Urinary bladder (tissue), 4 donors: Measurements from ENCODE around the gene STON2. TPM values are rescaled to one million over a fixed set of nuclear protein-coding genes. Genes with fewer than 3 reads are reported as not detected.
"Not testable (repeated sequence)": the region's sequence is repeated elsewhere in the genome, so short reads cannot be mapped to it uniquely, and the experiment has no call there.

Source experiments
- DNase-seq: peaks from one replicate; pipeline ENCODE4 v3.0.0-alpha.2; 2015; ENCODE audit errors: extremely low spot score
- H3K27ac ChIP-seq: one replicate; pipeline ENCODE4 v1.5.1; 2013; ENCODE audit warnings: low read depth, mild to moderate bottlenecking, moderate library complexity
- H3K36me3 ChIP-seq: one replicate; pipeline ENCODE4 v1.6.1; 2013; ENCODE audit warnings: mild to moderate bottlenecking, moderate library complexity; ENCODE audit not compliant: insufficient read depth
- H3K4me1 ChIP-seq: one replicate; pipeline ENCODE4 v1.6.1; 2013; ENCODE audit warnings: mild to moderate bottlenecking, moderate library complexity; ENCODE audit not compliant: insufficient read depth
- H3K4me3 ChIP-seq: one replicate; pipeline ENCODE4 v1.5.1; 2013; ENCODE audit warnings: low read depth, low read length
- WGBS: extraction: QIAGEN DNeasy Blood & Tissue Kit; methylation state at CpG from one replicate; pipeline ENCODE4 v1.1.7; 2013; 5-methylcytosine and 5-hydroxymethylcytosine counted together
- polyA plus RNA-seq: library from polyadenylated mRNA; stranded (reverse); fragments of 200-250 nt; gene quantifications from one replicate; pipeline ENCODE4 v1.2.3, GENCODE V29; 2013
- total RNA-seq: library from RNA; depleted of rRNA; stranded (reverse); fragments of >200 nt; gene quantifications from one replicate; pipeline ENCODE4 v1.2.3, GENCODE V29; 2014
- donor health status: healthy with polysubstance abuse.
- donor health status: healthy.

The STON2 gene
- total and polyA plus RNA-seq, 2 donors = 2.0 to 53.5 TPM

DNA sequence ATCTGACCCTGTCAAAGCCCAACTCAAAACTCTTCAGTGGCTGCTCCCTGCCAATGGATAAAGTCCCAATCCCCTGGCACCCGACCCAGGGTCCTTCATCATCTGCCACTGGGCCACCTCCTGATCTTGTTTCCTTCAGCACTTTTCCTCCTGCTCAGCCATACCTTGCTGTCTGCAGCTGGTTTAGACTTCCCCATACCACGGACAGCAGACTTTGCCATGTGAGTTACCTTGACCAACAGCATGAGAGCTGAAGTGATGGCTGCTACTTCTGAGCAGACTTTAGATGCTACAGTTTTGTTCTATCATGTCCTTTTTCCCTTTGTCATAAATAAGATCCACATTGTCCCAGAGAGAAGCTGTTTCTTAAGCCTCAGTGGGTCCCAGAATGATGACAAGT lies 33.3 kb upstream of the STON2 start:
- no peak for DNase-seq
- Histone ChIP-seq H3K4me1 (peaks cover 1% of the 10 kb centered on the region), H3K4me3 (no peak overlapping the region), H3K36me3 (no peaks in the 10 kb centered on the region), H3K27ac (no peak overlapping the region)
- 78% methylated on average over 2 of the region's 2 CpGs for WGBS

DNA sequence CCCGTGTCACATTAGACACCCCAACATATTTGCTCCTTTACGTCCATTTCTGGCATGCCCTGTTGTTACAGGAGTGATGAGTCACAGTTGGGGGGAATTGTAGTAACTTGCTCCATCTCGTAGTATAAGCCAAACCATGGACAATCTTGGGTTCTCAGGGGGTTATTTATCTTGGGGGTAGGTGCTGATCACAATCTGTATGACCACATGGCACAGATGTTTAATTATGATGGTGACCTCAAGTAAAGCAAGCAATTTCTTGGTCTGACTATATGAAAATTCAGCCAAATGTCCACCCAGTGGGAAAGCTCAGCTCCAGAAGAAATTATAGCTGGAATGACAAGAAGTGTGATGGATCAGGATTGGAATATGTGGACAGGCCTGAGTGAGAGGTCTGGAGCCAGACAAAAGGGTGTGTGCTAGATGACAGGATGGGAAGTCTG lies 32.1 kb upstream of the STON2 start:
- no peak for DNase-seq
- no peak overlapping the region for H3K4me3 ChIP-seq
- 68% methylated on average over 3 of the region's 3 CpGs for WGBS
- H3K27ac ChIP-seq = no peak overlapping the region
- no peaks in the 10 kb centered on the region for H3K36me3 ChIP-seq
- H3K4me1 ChIP-seq = peaks cover 1% of the 10 kb centered on the region

DNA sequence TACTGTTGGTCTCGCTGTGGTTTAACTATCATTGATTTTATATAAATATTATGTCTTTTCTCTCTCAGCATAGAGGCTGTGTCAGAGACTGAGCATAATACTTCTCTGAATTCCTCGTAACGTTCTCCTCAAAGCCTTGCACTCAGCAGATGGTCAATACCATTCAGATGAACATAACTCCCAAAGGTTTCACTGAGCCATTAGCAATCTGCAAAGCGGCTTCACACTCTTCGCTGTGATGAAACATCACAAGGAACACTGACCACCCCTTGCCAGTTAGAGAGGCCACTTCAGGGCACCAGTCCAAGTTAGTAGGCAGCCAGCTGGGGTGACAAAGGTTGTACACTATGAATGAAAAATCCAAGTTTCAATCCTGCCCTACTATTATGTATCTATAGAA lies 30.1 kb upstream of the STON2 start:
- Histone ChIP-seq H3K4me3 (no peak overlapping the region), H3K4me1 (peaks cover 1% of the 10 kb centered on the region), H3K36me3 (no peaks in the 10 kb centered on the region), H3K27ac (no peak overlapping the region)
- no peak for DNase-seq
- 66% methylated on average over 5 of the region's 5 CpGs for WGBS

DNA sequence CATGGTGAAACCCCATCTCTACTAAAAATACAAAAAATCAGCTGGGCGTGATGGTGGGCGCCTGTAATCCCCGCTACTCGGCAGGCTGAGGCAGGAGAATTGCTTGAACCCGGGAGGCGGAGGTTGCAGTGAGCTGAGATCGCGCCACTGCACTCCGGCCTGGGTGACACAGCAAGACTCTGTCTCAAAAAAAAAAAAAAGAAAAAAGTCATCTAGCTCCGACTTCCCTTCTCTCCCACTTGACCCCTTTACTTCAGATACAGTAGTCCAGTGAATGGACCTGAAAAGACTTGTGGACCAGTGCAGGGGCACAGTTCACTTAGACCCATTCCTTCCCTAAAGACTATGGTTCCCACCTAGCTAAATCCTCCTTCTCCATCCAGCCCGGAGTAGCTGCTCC lies 29.6 kb upstream of the STON2 start:
- DNase-seq, H3K4me1 ChIP-seq, H3K36me3 ChIP-seq, H3K4me3 ChIP-seq, H3K27ac ChIP-seq: not testable (repeated sequence)
- 78% methylated on average over 11 of the region's 11 CpGs for WGBS

DNA sequence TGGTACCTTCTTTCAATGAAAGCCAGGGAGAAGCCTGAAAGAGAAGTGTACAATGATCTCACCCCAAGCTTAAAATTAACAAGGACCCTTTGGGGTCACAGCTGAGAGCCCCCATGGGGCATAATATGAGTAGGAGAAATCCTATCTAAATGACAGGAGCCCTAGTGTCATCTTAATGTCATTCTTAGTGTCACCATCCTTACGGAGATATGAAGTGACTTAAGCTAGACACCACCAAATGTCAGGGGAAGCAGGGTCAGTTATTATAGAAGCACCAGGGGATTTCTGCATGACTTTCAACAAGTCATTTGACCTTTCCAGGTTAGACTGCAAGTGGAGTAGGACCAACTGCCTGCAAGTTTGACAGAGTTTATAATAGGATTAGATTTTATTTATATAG lies 28.9 kb upstream of the STON2 start:
- no peak overlapping the region for H3K4me3 ChIP-seq
- no peak for DNase-seq
- WGBS = 85% methylated on average over 1 of the region's 1 CpG
- H3K36me3 ChIP-seq = no peaks in the 10 kb centered on the region
- H3K4me1 ChIP-seq = peaks cover 1% of the 10 kb centered on the region
- H3K27ac ChIP-seq = no peak overlapping the region

DNA sequence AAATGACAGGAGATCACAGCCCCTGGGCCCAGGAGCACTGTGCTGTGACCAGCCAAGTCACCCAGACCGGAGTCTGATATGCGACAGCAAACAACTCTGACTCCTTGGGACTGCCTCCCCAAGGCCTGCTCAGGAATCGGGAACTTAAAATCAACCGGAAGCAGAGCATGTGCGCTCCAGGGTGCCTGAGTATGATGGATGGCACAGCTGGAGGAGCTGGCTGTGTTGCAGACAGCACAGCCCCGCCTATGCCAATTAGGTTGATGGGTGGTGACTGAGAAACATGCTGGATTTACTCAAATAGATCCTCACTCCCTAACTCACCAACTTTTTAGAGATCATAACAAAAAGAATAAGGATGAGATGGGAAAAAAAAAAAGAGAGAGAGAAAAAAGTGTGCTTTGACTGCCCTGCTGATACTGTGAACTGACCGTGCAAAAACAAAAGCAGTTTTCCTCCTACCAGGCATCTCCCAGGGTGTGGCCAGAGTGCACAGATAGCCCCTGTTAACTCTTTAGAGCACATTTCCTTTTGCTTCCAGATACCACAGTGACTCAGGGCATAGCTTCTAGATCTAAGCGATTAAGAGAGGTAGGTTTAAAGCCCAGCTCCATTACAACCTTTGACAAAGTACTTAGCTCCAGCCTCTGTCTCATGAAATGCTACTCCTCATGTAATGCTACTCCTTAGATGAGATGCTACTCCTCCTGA lies 27.4 kb upstream of the STON2 start:
- no peaks in the 10 kb centered on the region for H3K36me3 ChIP-seq
- H3K4me1 ChIP-seq = peaks cover 1% of the 10 kb centered on the region
- H3K27ac ChIP-seq = no peak overlapping the region
- no peak overlapping the region for H3K4me3 ChIP-seq
- no peak for DNase-seq
- 37% methylated on average over 8 of the region's 8 CpGs for WGBS

DNA sequence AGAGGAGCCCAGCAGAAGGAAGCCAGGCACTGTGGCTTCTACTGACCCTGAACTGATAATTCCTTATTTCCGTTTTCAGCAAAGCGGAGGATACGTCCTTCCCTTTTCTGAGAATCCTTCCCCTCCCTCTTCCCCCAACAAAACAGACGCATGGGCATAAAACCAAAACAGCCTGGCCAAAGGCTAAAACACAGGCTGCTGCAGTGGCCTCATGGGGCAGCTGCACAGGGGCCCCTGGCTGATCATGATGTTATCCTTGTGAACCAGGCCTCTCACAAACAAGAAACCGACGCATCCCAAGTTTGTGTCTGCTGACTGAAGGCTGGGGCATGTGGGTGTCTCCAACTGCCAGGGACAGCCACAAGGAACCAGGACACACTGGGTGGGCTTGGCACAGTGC lies 23.4 kb upstream of the STON2 start:
- H3K36me3 ChIP-seq = no peaks in the 10 kb centered on the region
- H3K4me1 ChIP-seq = no peaks in the 10 kb centered on the region
- no peak overlapping the region for H3K27ac ChIP-seq
- no peak overlapping the region for H3K4me3 ChIP-seq
- no peak for DNase-seq
- 40% methylated on average over 6 of the region's 6 CpGs for WGBS

DNA sequence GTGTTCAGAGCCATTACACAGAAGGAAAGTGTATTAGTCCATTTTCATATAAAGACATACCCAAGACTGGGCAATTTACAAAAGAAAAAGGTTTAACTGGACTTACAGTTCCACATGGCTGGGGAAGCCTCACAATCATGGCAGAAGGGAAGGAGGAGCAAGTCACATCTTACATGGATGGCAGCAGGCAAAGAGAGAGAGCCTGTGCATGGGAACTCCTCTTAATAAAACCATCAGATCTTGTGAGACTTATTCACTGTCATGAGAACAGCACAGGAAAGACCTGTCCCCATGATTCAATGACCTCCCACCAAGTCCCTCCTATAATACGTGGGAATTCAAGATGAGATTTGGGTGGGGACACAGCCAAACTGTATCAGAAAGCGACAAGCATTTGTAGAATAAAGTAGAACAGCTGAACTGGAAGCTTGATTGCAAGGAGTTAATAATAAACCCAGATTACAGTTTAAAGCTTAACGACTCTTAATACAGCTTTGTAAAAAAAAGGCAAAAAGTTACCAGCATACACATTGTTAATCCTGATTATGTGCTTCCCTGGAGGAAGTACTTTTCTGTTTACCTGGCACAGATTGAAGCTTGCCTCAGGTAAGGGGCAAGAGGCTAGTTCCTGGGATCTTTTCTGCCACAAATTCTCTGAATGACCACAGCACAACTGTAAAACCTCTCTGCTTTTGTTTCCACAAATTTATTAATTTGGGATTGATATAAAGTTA lies 18.1 kb upstream of the STON2 start:
- 87% methylated on average over 3 of the region's 3 CpGs for WGBS
- no peak for DNase-seq
- H3K27ac ChIP-seq = no peak overlapping the region
- no peak overlapping the region for H3K4me3 ChIP-seq
- H3K4me1 ChIP-seq = no peaks in the 10 kb centered on the region
- no peaks in the 10 kb centered on the region for H3K36me3 ChIP-seq

DNA sequence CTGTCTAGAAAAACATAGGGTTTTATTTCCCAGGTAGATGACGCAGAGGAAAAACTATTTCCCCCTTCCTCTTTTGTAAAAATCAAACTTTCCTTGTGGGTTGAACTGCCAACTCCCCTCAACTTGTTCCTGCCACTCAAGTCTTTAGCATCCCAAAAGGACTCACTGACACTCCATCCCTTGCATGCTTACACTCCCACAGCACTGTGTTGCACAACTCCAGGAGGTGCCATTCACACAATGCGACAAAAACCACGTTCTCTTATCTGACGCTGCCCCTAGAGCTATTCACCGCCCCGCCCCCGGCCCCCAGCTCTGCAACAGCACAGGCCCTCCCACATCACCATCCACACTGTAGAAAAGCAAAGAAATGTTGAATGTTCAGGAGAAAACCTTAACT lies 16.9 kb upstream of the STON2 start:
- Histone ChIP-seq H3K4me1 (no peaks in the 10 kb centered on the region), H3K36me3 (no peaks in the 10 kb centered on the region), H3K27ac (no peak overlapping the region), H3K4me3 (no peak overlapping the region)
- WGBS = 75% methylated on average over 7 of the region's 7 CpGs
- DNase-seq = no peak

DNA sequence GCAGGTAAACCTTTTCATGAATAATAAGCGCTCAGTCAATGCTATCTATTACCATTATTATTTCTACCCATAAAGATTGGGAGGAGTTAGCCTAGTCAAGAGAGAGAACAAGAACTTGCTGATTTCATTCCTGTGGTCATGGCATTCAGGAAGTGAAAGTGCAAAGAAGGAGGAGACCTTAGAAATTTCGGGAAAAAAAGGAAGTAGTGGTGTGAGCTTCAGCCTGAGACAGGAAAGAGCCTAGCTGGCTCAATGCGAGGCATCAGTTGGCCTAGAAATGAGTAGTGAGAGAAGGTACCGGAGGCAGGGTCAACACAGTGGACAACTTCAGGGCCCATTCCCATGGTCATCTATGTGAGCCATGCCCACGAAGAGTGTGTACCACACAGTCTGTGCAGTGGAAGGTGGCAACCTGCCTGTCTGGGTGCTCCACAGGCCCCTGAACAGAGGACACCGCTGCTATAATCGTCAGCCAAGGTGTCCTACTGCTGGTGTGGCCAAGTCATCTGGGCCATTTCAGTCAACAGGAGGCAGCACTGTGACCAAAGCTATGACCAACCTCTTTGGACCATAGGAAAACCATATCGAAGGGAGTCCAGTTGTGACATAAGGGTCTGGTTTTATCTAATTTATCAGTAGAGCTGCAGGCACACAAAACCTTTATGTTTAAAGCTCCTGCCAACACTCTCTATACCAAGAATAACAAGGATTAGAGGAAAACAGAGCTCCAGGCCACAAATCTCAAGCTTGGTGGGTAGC lies 16.2 kb upstream of the STON2 start:
- DNase-seq = no peak
- Histone ChIP-seq H3K27ac (no peak overlapping the region), H3K4me1 (no peaks in the 10 kb centered on the region), H3K4me3 (no peak overlapping the region), H3K36me3 (no peaks in the 10 kb centered on the region)
- 89% methylated on average over 8 of the region's 8 CpGs for WGBS

DNA sequence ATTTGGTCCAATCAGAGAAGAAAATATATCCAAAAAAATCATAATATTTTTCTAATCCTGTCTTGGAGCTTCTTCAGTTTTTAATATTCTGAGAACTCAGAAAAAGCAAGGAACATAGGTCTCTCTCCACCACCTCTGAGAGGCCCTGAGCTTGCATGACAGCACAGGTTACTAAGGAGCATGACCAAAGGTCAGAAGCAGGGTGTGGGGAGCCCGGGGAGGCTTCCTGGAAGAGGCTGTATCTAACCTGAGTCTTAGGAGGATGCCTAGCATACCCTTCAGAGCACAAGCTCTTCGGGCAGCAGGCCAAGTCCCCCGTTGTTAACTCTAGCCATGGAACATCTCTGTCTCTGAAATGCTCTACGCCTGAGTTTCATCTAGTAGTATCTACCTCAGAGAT lies 15.7 kb upstream of the STON2 start:
- Histone ChIP-seq H3K4me1 (no peaks in the 10 kb centered on the region), H3K36me3 (no peaks in the 10 kb centered on the region), H3K27ac (no peak overlapping the region), H3K4me3 (no peak overlapping the region)
- no peak for DNase-seq
- 87% methylated on average over 4 of the region's 4 CpGs for WGBS

DNA sequence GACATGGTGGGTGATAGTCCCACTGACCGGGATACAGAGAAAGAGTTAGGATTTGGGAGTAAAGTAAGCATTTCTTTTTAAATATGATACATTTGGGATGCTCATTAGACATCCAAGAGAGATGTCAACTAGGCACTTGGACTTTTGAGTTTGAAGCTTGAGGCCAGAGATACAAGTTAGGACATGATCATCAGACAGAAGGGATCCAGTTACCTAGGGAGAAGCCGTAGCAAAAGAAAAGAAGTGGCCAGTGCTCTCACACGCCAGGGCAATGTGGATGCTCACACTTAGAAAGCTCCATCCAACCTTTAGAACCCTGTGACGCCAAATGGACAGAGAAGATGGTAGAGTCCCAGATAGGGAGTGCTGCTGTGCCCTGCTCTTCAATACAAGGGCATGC lies 14.0 kb upstream of the STON2 start:
- Histone ChIP-seq H3K36me3 (no peaks in the 10 kb centered on the region), H3K4me1 (no peaks in the 10 kb centered on the region), H3K27ac (no peak overlapping the region), H3K4me3 (no peak overlapping the region)
- no peak for DNase-seq
- 91% methylated on average over 4 of the region's 4 CpGs for WGBS

DNA sequence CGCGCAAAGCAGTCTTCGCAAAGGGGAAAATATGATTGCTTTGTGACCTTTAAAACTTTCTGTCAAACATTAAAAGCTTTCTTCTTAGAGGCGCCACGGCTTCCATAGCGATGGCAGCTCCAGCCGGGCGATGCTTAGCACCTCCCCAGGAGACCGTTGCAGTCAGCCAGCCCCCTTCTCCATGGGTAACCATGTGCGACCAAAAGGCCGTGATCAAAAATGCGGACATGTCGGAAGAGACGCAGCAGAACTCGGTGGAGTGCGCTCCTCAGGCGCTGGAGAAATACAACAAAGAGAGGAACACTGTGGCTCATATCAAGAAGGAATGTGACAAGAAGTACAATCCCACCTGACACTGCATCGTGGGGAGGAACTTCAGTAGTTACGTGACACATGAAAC lies 12.7 kb upstream of the STON2 start:
- no peak overlapping the region for H3K27ac ChIP-seq
- no peaks in the 10 kb centered on the region for H3K4me1 ChIP-seq
- WGBS = 90% methylated on average over 19 of the region's 19 CpGs
- H3K36me3 ChIP-seq = no peaks in the 10 kb centered on the region
- no peak overlapping the region for H3K4me3 ChIP-seq
- no peak for DNase-seq

DNA sequence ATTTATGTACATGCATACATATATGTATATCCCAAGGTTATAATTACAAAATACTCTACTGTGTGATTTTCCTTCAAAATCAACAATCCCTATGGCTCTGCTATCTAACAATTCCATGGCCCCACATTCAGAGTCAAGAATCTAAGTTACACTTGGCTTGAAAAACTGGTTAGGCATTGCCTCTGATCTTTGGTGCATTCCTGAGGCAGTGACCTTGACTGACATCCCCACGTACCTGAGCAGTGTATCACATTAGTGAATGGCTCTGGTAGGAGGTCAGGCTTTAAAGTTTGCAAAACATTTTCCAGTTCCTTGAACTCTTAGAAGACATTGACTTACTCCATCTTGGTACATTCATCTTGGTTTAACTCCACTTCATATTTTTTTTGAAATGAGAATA lies 8.5 kb upstream of the STON2 start:
- WGBS = 77% methylated on average over 1 of the region's 1 CpG
- Histone ChIP-seq H3K4me3 (no peak overlapping the region), H3K36me3 (no peaks in the 10 kb centered on the region), H3K27ac (no peak overlapping the region), H3K4me1 (no peaks in the 10 kb centered on the region)
- no peak for DNase-seq
